ENCODE measurements around the gene WNT3. TPM values are rescaled to one million over a fixed set of nuclear protein-coding genes. Genes with fewer than 3 reads are reported as not detected.

Gene WNT3
- total RNA-seq, 1 donor from 2014 or later: 2.2 TPM

- Histone ChIP-seq H3K4me3 (no peak overlapping the region), H3K36me3 (peaks cover 26% of the 10 kb centered on the region), H3K4me1 (no peaks in the 10 kb centered on the region), H3K9me3 (no peaks in the 10 kb centered on the region), H3K27ac (no peak overlapping the region), H3K27me3 (ENCODE audit: low read depth) (no peaks in the 10 kb centered on the region)
- no peak for TF ChIP-seq CTCF (IDR thresholded peaks at IDR 0.05)
- ATAC-seq (no peak), DNase-seq (no peak)
- intact Hi-C loops (cut with DNase I): no loop called here
Measured at GRCh38 chr17:46732754-46733398, 85.6 kb downstream of the WNT3 start.

- Histone ChIP-seq H3K4me1 (no peaks in the 10 kb centered on the region), H3K27me3 (ENCODE audit: low read depth) (no peaks in the 10 kb centered on the region), H3K4me3 (no peak overlapping the region), H3K9me3 (no peaks in the 10 kb centered on the region), H3K27ac (no peak overlapping the region), H3K36me3 (peaks cover 33% of the 10 kb centered on the region)
- TF ChIP-seq CTCF (IDR thresholded peaks at IDR 0.05): no peak
- intact Hi-C loops (cut with DNase I): no loop called here
- ATAC-seq (no peak), DNase-seq (no peak)
Measured at GRCh38 chr17:46732160-46732559, 86.3 kb downstream of the WNT3 start.

- no peak for DNase-seq
- intact Hi-C loops (cut with DNase I): no loop called here
Measured at GRCh38 chr17:46730679-46731078, 87.8 kb downstream of the WNT3 start.

GRCh38 chr17:46730026-46730425 is 88.5 kb downstream of the WNT3 start:
- no peak for TF ChIP-seq CTCF (IDR thresholded peaks at IDR 0.05)
- ATAC-seq: no peak
- no peaks in the 10 kb centered on the region for H3K4me1 ChIP-seq
- no peak overlapping the region for H3K27ac ChIP-seq
- intact Hi-C loops (cut with DNase I): no loop called here
- no peak overlapping the region for H3K4me3 ChIP-seq
- no peaks in the 10 kb centered on the region for H3K27me3 ChIP-seq (ENCODE audit: low read depth)
- peaks cover 44% of the 10 kb centered on the region for H3K36me3 ChIP-seq
- no peak for DNase-seq
- no peaks in the 10 kb centered on the region for H3K9me3 ChIP-seq

More at GRCh38 chr17:46730679-46731078, 87.8 kb downstream of the WNT3 start:
- Histone ChIP-seq H3K4me3 (no peak overlapping the region), H3K36me3 (peaks cover 44% of the 10 kb centered on the region), H3K9me3 (no peaks in the 10 kb centered on the region), H3K4me1 (no peaks in the 10 kb centered on the region), H3K27me3 (ENCODE audit: low read depth) (no peaks in the 10 kb centered on the region), H3K27ac (no peak overlapping the region)
- no peak for TF ChIP-seq CTCF (IDR thresholded peaks at IDR 0.05)
- no peak for ATAC-seq

GRCh38 chr17:46727572-46728348 is 90.7 kb downstream of the WNT3 start:
- H3K4me1 ChIP-seq: no peaks in the 10 kb centered on the region
- ATAC-seq (no peak), DNase-seq (no peak)
- H3K27ac ChIP-seq: no peak overlapping the region
- no peak overlapping the region for H3K4me3 ChIP-seq
- peaks cover 36% of the 10 kb centered on the region for H3K36me3 ChIP-seq
- no peaks in the 10 kb centered on the region for H3K27me3 ChIP-seq (ENCODE audit: low read depth)
- H3K9me3 ChIP-seq: no peaks in the 10 kb centered on the region
- no peak for TF ChIP-seq CTCF (IDR thresholded peaks at IDR 0.05)
- intact Hi-C loops (cut with DNase I): no loop called here

Measured in lower lobe of right lung (tissue), 2 donors.